ENCODE results near the gene DLG1. TPM values are rescaled to one million over a fixed set of nuclear protein-coding genes. Genes with fewer than 3 reads are reported as not detected.

DLG1 gene
- total and polyA plus RNA-seq, 2 donors from 2014 or later, result 19.4 to 101 TPM

DNA sequence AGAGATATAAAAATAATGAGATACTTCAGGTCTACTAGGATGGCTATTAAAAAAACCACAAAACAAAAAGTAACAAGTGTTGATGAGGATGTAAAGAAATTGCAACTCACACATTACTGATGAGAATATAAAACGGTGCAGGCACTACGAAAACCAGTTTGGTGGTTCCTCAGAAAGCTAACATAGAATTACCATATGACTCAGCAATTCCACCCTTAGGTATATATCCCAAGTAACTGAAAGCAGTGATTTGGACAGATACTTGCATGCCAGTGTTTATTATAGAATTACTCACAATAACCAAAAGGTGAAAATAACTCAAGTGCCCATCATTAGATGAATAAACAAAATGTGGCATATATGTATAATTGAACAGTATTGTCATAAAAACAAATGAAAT, 181.3 kb downstream of the DLG1 start:
- no peak overlapping the region for H3K4me3 ChIP-seq (ENCODE audit: low read length in 3 of 3)
- H3K9me3 ChIP-seq (ENCODE audit: control insufficient read depth in 2 of 3, insufficient read depth in 1 of 3, low read length in 3 of 3), result no peaks in the 10 kb centered on the region
- no peak overlapping the region for H3K9ac ChIP-seq (ENCODE audit: low read length in 3 of 3)
- TF ChIP-seq, protein P1, sequence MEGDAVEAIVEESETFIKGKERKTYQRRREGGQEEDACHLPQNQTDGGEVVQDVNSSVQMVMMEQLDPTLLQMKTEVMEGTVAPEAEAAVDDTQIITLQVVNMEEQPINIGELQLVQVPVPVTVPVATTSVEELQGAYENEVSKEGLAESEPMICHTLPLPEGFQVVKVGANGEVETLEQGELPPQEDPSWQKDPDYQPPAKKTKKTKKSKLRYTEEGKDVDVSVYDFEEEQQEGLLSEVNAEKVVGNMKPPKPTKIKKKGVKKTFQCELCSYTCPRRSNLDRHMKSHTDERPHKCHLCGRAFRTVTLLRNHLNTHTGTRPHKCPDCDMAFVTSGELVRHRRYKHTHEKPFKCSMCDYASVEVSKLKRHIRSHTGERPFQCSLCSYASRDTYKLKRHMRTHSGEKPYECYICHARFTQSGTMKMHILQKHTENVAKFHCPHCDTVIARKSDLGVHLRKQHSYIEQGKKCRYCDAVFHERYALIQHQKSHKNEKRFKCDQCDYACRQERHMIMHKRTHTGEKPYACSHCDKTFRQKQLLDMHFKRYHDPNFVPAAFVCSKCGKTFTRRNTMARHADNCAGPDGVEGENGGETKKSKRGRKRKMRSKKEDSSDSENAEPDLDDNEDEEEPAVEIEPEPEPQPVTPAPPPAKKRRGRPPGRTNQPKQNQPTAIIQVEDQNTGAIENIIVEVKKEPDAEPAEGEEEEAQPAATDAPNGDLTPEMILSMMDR (IDR thresholded peaks at IDR 0.05; ENCODE audit: borderline replicate concordance, extremely low read depth, insufficient read depth), result no peak
- no peak for DNase-seq
- intact Hi-C loops (cut with DNase I), result no loop called here
- H3K36me3 ChIP-seq (ENCODE audit: control insufficient read depth in 2 of 3, insufficient read depth in 3 of 3, low read length in 3 of 3), result no peaks in the 10 kb centered on the region
- no peaks in the 10 kb centered on the region for H3K27me3 ChIP-seq (ENCODE audit: control insufficient read depth, insufficient read depth, low read length)
- no peak overlapping the region for H3K27ac ChIP-seq (ENCODE audit: low read depth in 2 of 2, low read length in 2 of 2)
- no peak for FAIRE-seq
- no peaks in the 10 kb centered on the region for H3K4me1 ChIP-seq (ENCODE audit: control insufficient read depth in 2 of 3, insufficient read depth in 2 of 3, low read depth in 1 of 3, low read length in 3 of 3)

DNA sequence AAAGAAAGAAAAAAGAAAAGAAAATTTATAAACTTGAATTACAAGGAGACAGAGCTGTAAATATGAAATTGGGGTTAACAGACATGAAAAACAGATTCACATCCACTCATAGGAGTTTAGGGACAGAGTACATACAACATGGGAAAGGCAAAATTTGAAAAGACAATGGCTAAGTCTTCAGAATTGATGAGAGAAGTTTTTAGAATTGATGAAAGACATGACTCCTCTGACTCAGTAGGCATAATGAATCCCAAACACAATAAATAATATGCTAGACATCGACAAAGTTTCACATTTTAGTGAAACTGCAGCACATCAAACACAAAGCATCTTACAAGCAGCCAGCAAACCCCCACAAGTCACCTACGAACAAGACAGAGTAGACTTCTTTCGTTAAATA, 184.4 kb downstream of the DLG1 start:
- H3K9me3 ChIP-seq (ENCODE audit: control insufficient read depth in 2 of 3, insufficient read depth in 1 of 3, low read length in 3 of 3), result no peaks in the 10 kb centered on the region

DNA sequence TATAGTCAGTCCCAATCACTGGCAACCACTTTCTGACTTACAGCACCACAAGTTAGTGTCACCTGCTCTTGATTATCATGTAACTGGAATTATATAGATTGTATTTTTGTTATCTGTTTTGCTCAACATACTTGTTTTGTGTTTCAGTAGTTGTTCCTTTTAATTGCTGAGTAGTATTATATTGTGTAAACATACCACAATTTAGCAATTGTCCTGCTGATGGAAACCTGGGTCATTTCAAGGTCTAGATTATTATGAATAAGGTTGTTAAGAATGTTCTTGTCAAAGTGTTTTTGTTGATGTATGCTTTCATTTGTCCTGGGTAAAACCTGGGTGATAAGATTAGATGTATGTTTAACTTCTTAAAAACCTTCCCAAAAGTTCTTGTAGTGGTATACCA, 186.7 kb downstream of the DLG1 start:
- H3K9ac ChIP-seq (ENCODE audit: low read length in 3 of 3), result no peak overlapping the region
- no peak for DNase-seq
- no peaks in the 10 kb centered on the region for H3K27me3 ChIP-seq (ENCODE audit: control insufficient read depth, insufficient read depth, low read length)
- no peaks in the 10 kb centered on the region for H3K9me3 ChIP-seq (ENCODE audit: control insufficient read depth in 2 of 3, insufficient read depth in 1 of 3, low read length in 3 of 3)
- H3K27ac ChIP-seq (ENCODE audit: low read depth in 2 of 2, low read length in 2 of 2), result no peak overlapping the region
- H3K4me3 ChIP-seq (ENCODE audit: low read length in 3 of 3), result no peak overlapping the region
- no peak for FAIRE-seq
- TF ChIP-seq, protein P1 (IDR thresholded peaks at IDR 0.05; ENCODE audit: borderline replicate concordance, extremely low read depth, insufficient read depth), result no peak
- intact Hi-C loops (cut with DNase I), result no loop called here
- peaks cover 0 to 5% (median 4%) of the 10 kb centered on the region in 3 donors for H3K36me3 ChIP-seq (ENCODE audit: control insufficient read depth in 2 of 3, insufficient read depth in 3 of 3, low read length in 3 of 3)
- no peaks in the 10 kb centered on the region for H3K4me1 ChIP-seq (ENCODE audit: control insufficient read depth in 2 of 3, insufficient read depth in 2 of 3, low read depth in 1 of 3, low read length in 3 of 3)

More for the DNA sequence above, 184.4 kb downstream of the DLG1 start:
- DNase-seq, result no peak
- no peak overlapping the region for H3K27ac ChIP-seq (ENCODE audit: low read depth in 2 of 2, low read length in 2 of 2)
- intact Hi-C loops (cut with DNase I), result no loop called here
- no peaks in the 10 kb centered on the region for H3K27me3 ChIP-seq (ENCODE audit: control insufficient read depth, insufficient read depth, low read length)
- H3K9ac ChIP-seq (ENCODE audit: low read length in 3 of 3), result no peak overlapping the region
- H3K36me3 ChIP-seq (ENCODE audit: control insufficient read depth in 2 of 3, insufficient read depth in 3 of 3, low read length in 3 of 3), result peaks cover 0 to 5% (median 4%) of the 10 kb centered on the region in 3 donors
- TF ChIP-seq, protein P1 (IDR thresholded peaks at IDR 0.05; ENCODE audit: borderline replicate concordance, extremely low read depth, insufficient read depth), result no peak
- no peak overlapping the region for H3K4me3 ChIP-seq (ENCODE audit: low read length in 3 of 3)
- no peaks in the 10 kb centered on the region for H3K4me1 ChIP-seq (ENCODE audit: control insufficient read depth in 2 of 3, insufficient read depth in 2 of 3, low read depth in 1 of 3, low read length in 3 of 3)
- FAIRE-seq, result no peak

DNA sequence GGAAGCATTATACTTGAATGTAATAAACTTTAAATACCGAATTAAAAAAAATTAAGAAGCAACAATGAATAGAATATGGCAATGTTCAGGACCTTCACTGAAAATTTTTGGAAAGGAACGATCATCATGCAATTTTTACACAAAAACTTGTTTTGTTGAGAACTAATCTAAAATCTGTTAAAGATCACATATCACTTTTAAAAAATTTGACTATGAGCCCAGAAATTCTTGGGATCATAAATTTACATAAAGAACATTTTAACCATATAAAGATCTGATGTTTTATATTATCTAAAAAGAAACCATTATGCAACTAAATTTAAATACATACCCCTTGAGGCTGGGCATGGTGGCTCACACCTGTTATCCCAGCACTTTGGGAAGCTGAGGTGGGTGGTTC, 192.6 kb downstream of the DLG1 start:
- Histone ChIP-seq H3K4me3 (ENCODE audit: low read length in 3 of 3) (no peak overlapping the region), H3K27me3 (ENCODE audit: control insufficient read depth, insufficient read depth, low read length) (no peaks in the 10 kb centered on the region), H3K9me3 (ENCODE audit: control insufficient read depth in 2 of 3, insufficient read depth in 1 of 3, low read length in 3 of 3) (no peaks in the 10 kb centered on the region), H3K27ac (ENCODE audit: low read depth in 2 of 2, low read length in 2 of 2) (no peak overlapping the region), H3K36me3 (ENCODE audit: control insufficient read depth in 2 of 3, insufficient read depth in 3 of 3, low read length in 3 of 3) (peaks cover 0 to 4% (median 0%) of the 10 kb centered on the region in 3 donors), H3K9ac (ENCODE audit: low read length in 3 of 3) (no peak overlapping the region), H3K4me1 (ENCODE audit: control insufficient read depth in 2 of 3, insufficient read depth in 2 of 3, low read depth in 1 of 3, low read length in 3 of 3) (no peaks in the 10 kb centered on the region)
- FAIRE-seq, result peak; percentile 15
- DNase-seq, result no peak
- TF ChIP-seq, protein P1 (IDR thresholded peaks at IDR 0.05; ENCODE audit: borderline replicate concordance, extremely low read depth, insufficient read depth), result no peak
- intact Hi-C loops (cut with DNase I), result no loop called here
